ENCODE data around the gene SPRYD7. TPM values are rescaled to one million over a fixed set of nuclear protein-coding genes. Genes with fewer than 3 reads are reported as not detected.

Gene SPRYD7
- 6.0 and 7.0 TPM in 2 replicates for total RNA-seq (ENCODE audit: low replicate concordance)
- long read RNA-seq, transcript SPRYD7-201 (5 exons, 3,053 nt), result major isoform, 18 of 22 reads
- long read RNA-seq, partial matches to known transcripts, result 0 of 22 reads
- long read RNA-seq, other reads (novel, unspliced or antisense), result 2 of 22 reads

GRCh38 chr13:49936075-49936967 is at the start of gene SPRYD7:
TSS of gene SPRYD7 (minus strand) at chr13:49936340. CDS start at chr13:49936235, 105 bp downstream.
- peak; percentile 99 for DNase-seq (ENCODE audit: extremely low spot score, unreplicated experiment)
- Mint-ChIP-seq H3K9me3 (no peaks in the 10 kb centered on the region), H3K27ac (peak within 1 kb of the TSS; percentile 94), H3K27me3 (no peaks in the 10 kb centered on the region), H3K4me3 (peak within 1 kb of the TSS; percentile 97), H3K4me1 (ENCODE audit: unreplicated experiment) (peaks cover 9% of the 10 kb centered on the region), H3K36me3 (no peaks in the 10 kb centered on the region)
- peak; percentile 92 for TF ChIP-seq CTCF (conservative IDR thresholded peaks at IDR 0.05)

- H3K36me3 Mint-ChIP-seq, result peaks cover 3% of the 10 kb centered on the region
- H3K9me3 Mint-ChIP-seq, result no peaks in the 10 kb centered on the region
- H3K27me3 Mint-ChIP-seq, result no peaks in the 10 kb centered on the region
- H3K4me3 Mint-ChIP-seq, result no peak overlapping the region
- H3K4me1 Mint-ChIP-seq (ENCODE audit: unreplicated experiment), result peaks cover 3% of the 10 kb centered on the region
- DNase-seq (ENCODE audit: extremely low spot score, unreplicated experiment), result no peak
- TF ChIP-seq CTCF (conservative IDR thresholded peaks at IDR 0.05), result no peak
- H3K27ac Mint-ChIP-seq, result no peak overlapping the region
These were observed 49.0 kb upstream of the SPRYD7 start for GRCh38 chr13:49985129-49985528.

GRCh38 chr13:49980266-49980665 is 44.1 kb upstream of the SPRYD7 start:
- TF ChIP-seq CTCF (conservative IDR thresholded peaks at IDR 0.05), result no peak
- Mint-ChIP-seq H3K27me3 (no peaks in the 10 kb centered on the region), H3K27ac (no peak overlapping the region), H3K36me3 (peaks cover 3% of the 10 kb centered on the region), H3K4me1 (ENCODE audit: unreplicated experiment) (peaks cover 15% of the 10 kb centered on the region), H3K4me3 (no peak overlapping the region), H3K9me3 (no peaks in the 10 kb centered on the region)
- no peak for DNase-seq (ENCODE audit: extremely low spot score, unreplicated experiment)

- Mint-ChIP-seq H3K4me3 (no peak overlapping the region), H3K27me3 (no peaks in the 10 kb centered on the region), H3K27ac (no peak overlapping the region), H3K9me3 (no peaks in the 10 kb centered on the region), H3K36me3 (peaks cover 3% of the 10 kb centered on the region), H3K4me1 (ENCODE audit: unreplicated experiment) (peaks cover 15% of the 10 kb centered on the region)
- no peak for DNase-seq (ENCODE audit: extremely low spot score, unreplicated experiment)
- TF ChIP-seq CTCF (conservative IDR thresholded peaks at IDR 0.05), result no peak
These were observed 41.9 kb upstream of the SPRYD7 start for GRCh38 chr13:49977992-49978391.

GRCh38 chr13:49976314-49977258 is 40.4 kb upstream of the SPRYD7 start:
- no peak for DNase-seq (ENCODE audit: extremely low spot score, unreplicated experiment)
- Mint-ChIP-seq H3K4me1 (ENCODE audit: unreplicated experiment) (peaks cover 15% of the 10 kb centered on the region), H3K9me3 (no peaks in the 10 kb centered on the region), H3K27ac (peak overlapping the region; percentile 3), H3K27me3 (no peaks in the 10 kb centered on the region), H3K36me3 (no peaks in the 10 kb centered on the region), H3K4me3 (no peak overlapping the region)
- TF ChIP-seq CTCF (conservative IDR thresholded peaks at IDR 0.05), result peak; percentile 95
